ENCODE results near the gene SCARF2. TPM values are rescaled to one million over a fixed set of nuclear protein-coding genes. Genes with fewer than 3 reads are reported as not detected.

The SCARF2 gene
- total and polyA plus RNA-seq, 3 donors from 2014 or later: 3.3 to 12.3 (median 10.4) TPM

DNA sequence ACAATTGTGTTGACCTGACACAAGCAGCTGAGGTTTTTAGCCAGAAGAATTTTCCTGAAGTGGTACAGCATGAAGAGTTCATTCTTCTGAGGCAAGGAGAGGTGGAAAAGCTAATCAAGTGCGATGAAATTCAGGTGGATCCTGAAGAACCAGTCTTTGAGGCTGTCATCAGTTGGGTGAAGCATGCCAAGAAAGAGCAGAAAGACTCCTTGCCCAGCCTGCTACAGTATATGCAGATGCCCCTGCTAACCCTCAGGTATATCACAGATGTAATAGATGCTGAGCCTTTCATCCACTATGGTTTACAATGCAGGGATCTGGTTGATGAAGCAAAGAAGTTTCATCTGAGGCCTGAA is 12.9 kb upstream of the SCARF2 start:
- DNase-seq: no peak
- Histone ChIP-seq H3K36me3 (ENCODE audit: low read depth, missing control alignments) (no peaks in the 10 kb centered on the region), H3K4me3 (no peak overlapping the region)

DNA sequence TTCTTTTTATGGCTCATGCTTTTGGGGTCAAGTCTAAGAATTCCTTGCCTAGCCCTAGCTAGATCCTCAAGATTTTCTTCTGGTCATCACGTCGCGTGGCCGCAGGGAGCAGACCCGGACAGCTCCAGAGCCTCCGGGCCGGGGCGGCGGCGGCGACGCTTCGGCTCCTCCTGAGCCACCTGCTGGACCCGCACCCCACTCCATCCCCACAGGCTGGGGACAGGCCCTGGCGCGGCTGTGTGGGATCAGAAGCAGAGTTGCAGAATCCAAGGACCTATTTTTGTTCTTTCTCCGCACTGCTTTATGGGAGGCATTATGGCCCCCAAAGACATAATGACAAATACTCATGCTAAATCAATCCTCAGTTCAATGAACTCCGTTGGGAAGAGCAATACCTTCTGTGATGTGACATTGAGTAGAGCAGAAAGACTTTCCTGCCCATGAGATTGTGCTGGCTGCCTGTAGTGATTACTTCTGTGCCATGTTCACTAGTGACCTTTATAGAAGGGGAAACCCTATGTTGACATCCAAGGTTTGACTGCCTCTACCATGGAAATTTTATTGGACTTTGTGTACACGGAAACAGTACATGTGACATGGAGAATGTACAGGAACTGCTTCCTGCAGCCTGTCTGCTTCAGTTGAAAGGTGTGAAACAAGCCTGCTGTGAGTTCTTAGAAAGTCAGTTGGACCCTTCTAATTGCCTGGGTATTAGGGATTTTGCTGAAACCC is 12.4 kb upstream of the SCARF2 start:
- Histone ChIP-seq H3K27ac (no peak overlapping the region), H3K36me3 (ENCODE audit: low read depth, missing control alignments) (no peaks in the 10 kb centered on the region), H3K4me1 (no peaks in the 10 kb centered on the region), H3K9me3 (no peaks in the 10 kb centered on the region), H3K4me3 (no peak overlapping the region), H3K27me3 (no peaks in the 10 kb centered on the region)
- TF ChIP-seq, protein P1, sequence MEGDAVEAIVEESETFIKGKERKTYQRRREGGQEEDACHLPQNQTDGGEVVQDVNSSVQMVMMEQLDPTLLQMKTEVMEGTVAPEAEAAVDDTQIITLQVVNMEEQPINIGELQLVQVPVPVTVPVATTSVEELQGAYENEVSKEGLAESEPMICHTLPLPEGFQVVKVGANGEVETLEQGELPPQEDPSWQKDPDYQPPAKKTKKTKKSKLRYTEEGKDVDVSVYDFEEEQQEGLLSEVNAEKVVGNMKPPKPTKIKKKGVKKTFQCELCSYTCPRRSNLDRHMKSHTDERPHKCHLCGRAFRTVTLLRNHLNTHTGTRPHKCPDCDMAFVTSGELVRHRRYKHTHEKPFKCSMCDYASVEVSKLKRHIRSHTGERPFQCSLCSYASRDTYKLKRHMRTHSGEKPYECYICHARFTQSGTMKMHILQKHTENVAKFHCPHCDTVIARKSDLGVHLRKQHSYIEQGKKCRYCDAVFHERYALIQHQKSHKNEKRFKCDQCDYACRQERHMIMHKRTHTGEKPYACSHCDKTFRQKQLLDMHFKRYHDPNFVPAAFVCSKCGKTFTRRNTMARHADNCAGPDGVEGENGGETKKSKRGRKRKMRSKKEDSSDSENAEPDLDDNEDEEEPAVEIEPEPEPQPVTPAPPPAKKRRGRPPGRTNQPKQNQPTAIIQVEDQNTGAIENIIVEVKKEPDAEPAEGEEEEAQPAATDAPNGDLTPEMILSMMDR (IDR thresholded peaks at IDR 0.05): no peak
- TF ChIP-seq POLR2A (IDR thresholded peaks at IDR 0.05): no peak
- DNase-seq: no peak
- WGBS, 2 donors: 90 to 97% methylated on average over 16 to 19 of the region's 19 CpGs
- intact Hi-C loops (cut with DNase I; ENCODE audit: low total_unique reads): no loop called here

More for the DNA sequence above, 12.9 kb upstream of the SCARF2 start:
- H3K27me3 ChIP-seq: no peaks in the 10 kb centered on the region
- no peaks in the 10 kb centered on the region for H3K9me3 ChIP-seq
- H3K27ac ChIP-seq: no peak overlapping the region
- TF ChIP-seq, protein P1 (IDR thresholded peaks at IDR 0.05): no peak
- TF ChIP-seq POLR2A (IDR thresholded peaks at IDR 0.05): no peak
- intact Hi-C loops (cut with DNase I; ENCODE audit: low total_unique reads): no loop called here
- 78 to 97% methylated on average over 1 of the region's 1 CpG for WGBS, 2 donors
- H3K4me1 ChIP-seq: no peaks in the 10 kb centered on the region

DNA sequence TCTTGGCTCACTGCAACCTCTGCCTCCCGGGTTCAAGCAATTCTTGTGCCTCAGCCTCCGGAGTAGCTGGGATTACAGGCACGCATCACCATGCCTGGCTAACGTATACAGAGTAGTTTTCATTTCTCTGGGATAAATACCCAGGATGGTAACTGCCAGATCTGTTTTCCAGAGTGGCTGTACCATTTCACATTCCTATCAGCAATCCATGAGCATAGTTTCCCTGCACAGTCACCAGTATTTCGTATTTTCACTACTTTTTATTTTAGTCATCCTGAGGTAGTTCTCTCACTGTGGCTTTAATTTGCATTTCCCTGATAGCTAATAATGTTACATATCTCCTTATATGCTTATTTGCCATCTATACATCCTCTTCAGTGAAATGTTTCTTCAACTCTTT is 11.0 kb upstream of the SCARF2 start:
- no peaks in the 10 kb centered on the region for H3K4me1 ChIP-seq
- H3K27ac ChIP-seq: no peak overlapping the region
- no peaks in the 10 kb centered on the region for H3K27me3 ChIP-seq
- TF ChIP-seq, protein P1 (IDR thresholded peaks at IDR 0.05): no peak
- TF ChIP-seq POLR2A (IDR thresholded peaks at IDR 0.05): no peak
- no peaks in the 10 kb centered on the region for H3K9me3 ChIP-seq
- H3K36me3 ChIP-seq (ENCODE audit: low read depth, missing control alignments): no peaks in the 10 kb centered on the region
- no peak for DNase-seq
- H3K4me3 ChIP-seq: no peak overlapping the region
- 96 to 100% methylated on average over 5 of the region's 5 CpGs for WGBS, 2 donors
- intact Hi-C loops (cut with DNase I; ENCODE audit: low total_unique reads): no loop called here

DNA sequence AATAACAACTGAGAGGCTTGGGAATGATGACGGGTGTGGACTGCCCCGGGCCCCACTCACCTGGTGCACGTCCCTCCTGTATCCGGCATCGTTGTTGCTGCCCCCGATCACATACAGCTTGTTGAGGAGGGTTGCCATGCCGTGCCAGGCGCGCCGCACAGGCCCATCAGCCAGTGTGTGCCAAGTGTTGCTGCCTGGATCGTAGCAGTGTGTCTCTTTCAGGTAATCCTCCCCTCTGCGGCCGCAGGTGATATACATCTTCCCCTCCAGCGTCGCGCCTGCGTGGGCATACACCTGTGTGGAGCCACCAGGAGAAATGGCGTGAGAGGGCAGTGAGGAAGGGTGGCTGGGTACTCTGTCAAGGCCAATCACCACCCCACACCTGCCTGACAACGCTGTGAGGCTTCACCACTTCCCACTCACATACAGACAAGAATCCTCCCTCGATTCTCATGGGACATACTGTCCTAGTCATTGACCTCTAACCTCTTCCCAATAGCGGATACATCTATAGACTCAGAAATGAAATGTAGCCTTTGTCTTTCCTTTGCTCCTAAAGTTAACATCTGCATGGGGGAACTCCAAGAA is 8.9 kb upstream of the SCARF2 start:
- intact Hi-C loops (cut with DNase I; ENCODE audit: low total_unique reads): no loop called here
- H3K36me3 ChIP-seq (ENCODE audit: low read depth, missing control alignments): no peaks in the 10 kb centered on the region

More for the DNA sequence above, 8.9 kb upstream of the SCARF2 start:
- Histone ChIP-seq H3K4me1 (no peaks in the 10 kb centered on the region), H3K4me3 (no peak overlapping the region), H3K27ac (no peak overlapping the region), H3K9me3 (no peaks in the 10 kb centered on the region), H3K27me3 (no peaks in the 10 kb centered on the region)
- 89 to 94% methylated on average over 21 of the region's 21 CpGs for WGBS, 2 donors
- TF ChIP-seq, protein P1 (IDR thresholded peaks at IDR 0.05): no peak
- no peak for TF ChIP-seq POLR2A (IDR thresholded peaks at IDR 0.05)
- no peak for DNase-seq

Measured in testis (tissue), 3 donors.